Activated naive CD8-positive, alpha-beta T cell treated with anti-CD3 and anti-CD28 coated beads for 36 hours (primary cell): Measurements from ENCODE around the gene RERE. TPM values are rescaled to one million over a fixed set of nuclear protein-coding genes. Genes with fewer than 3 reads are reported as not detected.

Source experiments
- DNase-seq: peaks from one replicate; pipeline ENCODE4 v3.0.0; 2021
- H3K27ac Mint-ChIP-seq: one replicate; pipeline ENCODE4 v1.8.0; 2022; ENCODE audit warnings: mild to moderate bottlenecking, moderate library complexity, mixed read lengths
- H3K27me3 Mint-ChIP-seq: one replicate; pipeline ENCODE4 v1.8.0; 2022; ENCODE audit warnings: mild to moderate bottlenecking, mixed read lengths
- H3K36me3 Mint-ChIP-seq: one replicate; pipeline ENCODE4 v1.8.0; 2021; ENCODE audit warnings: mild to moderate bottlenecking, mixed read lengths
- H3K4me1 Mint-ChIP-seq: one replicate; pipeline ENCODE4 v1.8.0; 2021; ENCODE audit warnings: mixed read lengths
- H3K4me3 Mint-ChIP-seq: one replicate; pipeline ENCODE4 v1.8.0; 2022; ENCODE audit warnings: mild to moderate bottlenecking, moderate library complexity, mixed read lengths
- H3K9me3 Mint-ChIP-seq: one replicate; pipeline ENCODE4 v1.8.0; 2022; ENCODE audit warnings: mixed read lengths
- total RNA-seq, 2 experiments: library from RNA; stranded (reverse); gene quantifications; one replicate each; pipeline ENCODE4 v1.2.3, GENCODE V29; 2021

Gene RERE
- 10 to 100 TPM; 36.8 to 39.6 TPM for total RNA-seq

DNA sequence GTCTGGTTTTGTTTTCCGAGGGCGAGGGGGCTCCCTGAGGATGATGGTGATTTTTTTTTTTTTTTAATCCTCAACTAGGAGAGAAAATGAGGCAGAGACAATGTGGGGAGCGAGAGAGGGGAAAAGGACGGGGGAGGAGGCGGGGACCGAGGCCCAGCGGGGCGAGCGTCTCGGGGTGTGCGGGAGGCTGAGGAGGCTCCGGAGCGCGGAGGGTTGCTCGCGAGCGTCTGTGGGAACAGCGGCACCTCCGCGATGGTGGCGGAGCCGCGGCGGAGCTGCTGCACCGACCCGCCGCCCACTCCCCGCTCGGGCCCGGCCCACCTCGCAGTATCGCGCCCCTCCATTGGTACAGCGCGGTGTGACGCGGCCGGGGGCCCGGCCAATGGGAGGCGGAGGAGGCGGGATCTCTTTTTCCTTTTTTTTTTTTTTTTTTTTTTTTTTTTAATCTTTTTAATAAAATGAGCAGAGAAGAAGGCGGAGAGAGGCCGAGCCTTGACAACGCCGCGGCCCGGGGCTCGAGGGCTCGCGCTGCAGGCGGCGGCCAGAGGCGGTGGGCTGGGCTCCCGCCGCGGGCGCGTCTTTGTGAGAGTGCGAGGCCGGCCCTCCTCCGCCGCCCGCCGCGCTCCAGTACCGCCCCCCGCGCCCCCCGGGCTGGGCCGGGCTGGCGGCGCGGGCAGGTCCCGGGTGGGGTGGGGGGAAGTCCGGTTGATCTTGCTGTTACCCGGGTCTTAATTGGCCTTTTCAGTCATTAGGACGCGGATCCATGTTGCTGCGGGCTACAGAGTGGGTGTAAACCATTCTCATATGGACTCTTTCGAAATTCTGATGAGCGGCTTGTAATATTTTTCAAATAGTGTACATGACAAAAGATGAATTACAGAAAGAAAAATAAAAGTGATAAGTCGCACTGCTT is at the start of gene RERE:
TSS of gene RERE (minus strand) at position 229 of the 913 bp plus-strand sequence.
- peak; percentile 98 for DNase-seq
- Mint-ChIP-seq H3K4me1 (peaks cover 37% of the 10 kb centered on the region), H3K9me3 (no peaks in the 10 kb centered on the region), H3K4me3 (peak within 1 kb of the TSS; percentile 91), H3K36me3 (no peaks in the 10 kb centered on the region), H3K27me3 (no peaks in the 10 kb centered on the region), H3K27ac (peak within 1 kb of the TSS; percentile 92)

DNA sequence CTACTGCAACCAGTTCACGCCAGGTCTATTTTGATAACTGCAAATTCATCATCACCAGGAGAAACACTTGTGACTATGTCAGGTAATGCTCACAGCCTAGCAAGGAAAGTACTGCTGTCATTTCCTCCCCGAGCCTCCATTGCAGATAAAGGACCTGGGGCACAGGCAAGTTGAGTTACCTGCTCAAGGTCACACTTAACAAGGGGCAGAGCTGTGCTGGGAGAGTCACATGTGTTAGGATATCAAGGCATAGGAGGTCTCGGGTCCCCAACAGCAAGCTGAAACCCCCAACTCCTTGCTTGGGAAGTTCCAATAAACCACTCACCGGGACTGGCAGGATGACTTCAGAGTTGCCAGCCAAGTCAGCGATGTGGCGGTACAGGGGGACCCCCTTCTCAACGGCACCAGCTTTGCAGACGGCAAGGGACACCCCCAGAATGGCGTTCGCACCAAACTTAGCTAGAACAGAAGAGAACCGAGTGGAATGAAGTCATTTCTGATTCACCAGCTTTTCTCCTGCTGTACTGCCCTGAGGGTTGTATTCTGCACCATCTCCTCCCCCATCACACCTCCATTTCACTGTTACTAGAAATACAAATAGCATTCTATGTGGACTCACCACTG is 49.5 kb upstream of the RERE start:
- Mint-ChIP-seq H3K36me3 (peaks cover 83% of the 10 kb centered on the region), H3K27me3 (peaks cover 4% of the 10 kb centered on the region), H3K4me3 (peak overlapping the region; percentile 32), H3K4me1 (peaks cover 53% of the 10 kb centered on the region), H3K9me3 (no peaks in the 10 kb centered on the region), H3K27ac (peak overlapping the region; percentile 72)
- peak; percentile 48 for DNase-seq

DNA sequence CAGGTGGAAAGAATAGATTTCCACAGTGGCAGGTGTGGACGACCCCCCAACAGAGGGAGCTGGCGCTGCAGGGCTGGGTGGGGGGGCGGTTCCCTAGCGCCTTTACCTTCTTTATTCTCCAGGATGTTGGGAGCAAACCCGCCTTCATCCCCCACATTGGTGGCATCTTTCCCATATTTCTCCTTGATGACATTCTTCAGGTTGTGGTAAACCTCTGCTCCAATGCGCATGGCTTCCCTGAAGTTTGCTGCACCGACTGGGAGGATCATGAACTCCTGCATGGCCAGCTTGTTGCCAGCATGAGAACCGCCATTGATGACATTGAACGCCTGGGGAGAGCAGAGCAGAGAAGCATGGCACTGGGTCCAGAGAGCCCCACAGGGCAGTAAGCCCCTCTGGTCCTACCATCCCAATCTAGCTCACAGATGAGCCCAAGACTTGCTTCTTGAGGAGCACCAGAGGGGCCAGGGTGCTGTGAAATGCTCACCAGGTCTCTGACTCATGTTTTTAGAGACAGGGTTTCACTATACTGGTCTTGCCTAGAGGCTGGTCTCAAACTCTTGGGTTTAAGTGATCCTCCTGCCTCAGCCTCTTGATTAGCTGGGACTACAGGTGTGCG is 48.8 kb upstream of the RERE start:
- peaks cover 78% of the 10 kb centered on the region for H3K36me3 Mint-ChIP-seq
- peak overlapping the region; percentile 72 for H3K27ac Mint-ChIP-seq
- H3K27me3 Mint-ChIP-seq, result peaks cover 4% of the 10 kb centered on the region
- no peak for DNase-seq
- no peak overlapping the region for H3K4me3 Mint-ChIP-seq
- peaks cover 47% of the 10 kb centered on the region for H3K4me1 Mint-ChIP-seq
- H3K9me3 Mint-ChIP-seq, result no peaks in the 10 kb centered on the region

DNA sequence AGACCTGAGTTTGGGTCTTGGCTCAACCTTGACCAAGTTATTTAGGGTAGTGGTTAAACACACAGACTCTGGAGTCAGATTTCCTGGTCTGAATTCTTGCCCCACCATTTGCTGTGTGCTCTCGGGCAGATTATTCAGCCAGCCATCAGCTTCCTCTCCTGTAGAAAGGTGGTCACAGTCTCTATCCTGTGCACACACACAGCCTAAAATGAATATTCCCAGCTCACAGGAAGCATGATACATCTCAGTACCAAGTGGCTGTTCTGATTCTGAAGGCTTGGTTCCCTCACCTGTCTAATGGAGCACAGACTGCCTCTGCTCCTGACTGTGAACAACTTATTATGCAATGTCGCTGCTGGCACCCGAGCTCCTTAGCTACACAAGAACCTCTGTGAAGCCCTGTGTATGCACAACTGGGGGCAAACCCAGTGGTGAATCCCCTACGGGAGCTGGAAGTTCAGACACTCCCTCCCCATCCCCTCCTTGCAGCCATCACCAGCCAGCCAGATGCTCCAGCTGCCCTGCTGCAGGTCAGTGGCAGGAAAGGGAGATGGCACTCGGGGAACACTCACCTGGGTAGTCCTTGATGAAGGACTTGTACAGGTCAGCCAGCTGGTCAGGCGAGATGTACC is 47.4 kb upstream of the RERE start:
- Mint-ChIP-seq H3K4me3 (no peak overlapping the region), H3K9me3 (no peaks in the 10 kb centered on the region), H3K4me1 (peaks cover 40% of the 10 kb centered on the region), H3K27me3 (no peaks in the 10 kb centered on the region), H3K36me3 (peaks cover 72% of the 10 kb centered on the region), H3K27ac (peak overlapping the region; percentile 12)
- DNase-seq, result no peak

DNA sequence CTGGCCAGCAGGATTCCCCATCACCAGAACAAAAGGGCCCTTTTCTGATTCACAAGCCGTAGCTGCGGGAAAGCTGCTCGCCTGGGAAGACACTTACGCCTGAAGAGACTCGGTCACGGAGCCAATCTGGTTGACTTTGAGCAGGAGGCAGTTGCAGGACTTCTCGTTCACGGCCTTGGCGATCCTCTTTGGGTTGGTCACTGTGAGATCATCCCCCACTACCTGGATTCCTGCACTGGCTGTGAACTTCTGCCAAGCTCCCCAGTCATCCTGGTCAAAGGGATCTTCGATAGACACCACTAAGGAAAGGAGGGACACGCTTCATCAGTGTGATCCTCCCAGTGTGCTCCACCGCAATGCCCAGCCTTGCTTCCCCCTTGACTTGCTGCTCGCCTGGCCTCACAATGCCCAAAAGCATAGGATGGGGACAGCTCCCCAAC is 46.4 kb upstream of the RERE start:
- no peak overlapping the region for H3K27ac Mint-ChIP-seq
- peaks cover 38% of the 10 kb centered on the region for H3K4me1 Mint-ChIP-seq
- H3K9me3 Mint-ChIP-seq, result no peaks in the 10 kb centered on the region
- DNase-seq, result no peak
- no peaks in the 10 kb centered on the region for H3K27me3 Mint-ChIP-seq
- peaks cover 71% of the 10 kb centered on the region for H3K36me3 Mint-ChIP-seq
- no peak overlapping the region for H3K4me3 Mint-ChIP-seq

DNA sequence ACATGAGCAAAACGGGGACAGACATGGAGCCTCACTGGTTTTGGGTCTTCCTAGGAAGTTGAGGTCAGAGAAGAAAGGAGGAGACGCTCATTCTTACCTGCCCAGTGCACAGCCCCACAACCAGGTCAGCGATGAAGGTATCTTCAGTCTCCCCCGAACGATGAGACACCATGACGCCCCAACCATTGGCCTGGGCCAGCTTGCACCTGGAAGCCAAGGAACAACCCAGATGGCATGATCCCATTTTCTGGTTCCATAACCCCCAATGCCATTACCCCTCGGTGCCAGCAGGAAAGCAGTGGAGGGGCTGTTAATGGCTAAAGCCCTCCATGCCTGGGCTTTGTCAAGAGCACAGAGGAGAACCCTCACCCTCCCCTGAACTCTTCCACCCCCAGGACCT is 45.7 kb upstream of the RERE start:
- Mint-ChIP-seq H3K27me3 (no peaks in the 10 kb centered on the region), H3K9me3 (no peaks in the 10 kb centered on the region), H3K27ac (peak overlapping the region; percentile 29), H3K4me1 (peaks cover 44% of the 10 kb centered on the region), H3K4me3 (no peak overlapping the region), H3K36me3 (peaks cover 70% of the 10 kb centered on the region)
- no peak for DNase-seq

DNA sequence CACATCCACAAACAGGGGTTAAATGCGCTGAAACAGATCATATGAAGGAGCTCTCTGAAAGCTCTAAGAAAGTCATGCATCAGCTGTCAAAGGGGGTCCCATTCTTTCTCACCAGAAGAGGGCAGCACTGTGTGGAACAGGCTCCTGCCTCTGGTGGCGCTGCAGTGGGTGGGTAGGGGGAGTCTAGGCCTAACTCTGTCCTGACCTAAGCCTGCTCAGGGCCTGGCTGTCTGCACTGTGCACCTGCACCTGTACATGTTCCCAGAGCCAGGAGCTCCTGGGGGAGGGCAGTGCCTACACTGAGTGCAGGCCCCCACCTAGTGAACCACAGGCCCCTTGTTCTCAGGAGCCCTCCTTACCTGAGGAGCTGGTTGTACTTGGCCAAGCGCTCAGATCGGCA is 45.1 kb upstream of the RERE start:
- Mint-ChIP-seq H3K9me3 (no peaks in the 10 kb centered on the region), H3K4me3 (no peak overlapping the region), H3K27me3 (no peaks in the 10 kb centered on the region), H3K36me3 (peaks cover 64% of the 10 kb centered on the region), H3K4me1 (peaks cover 41% of the 10 kb centered on the region), H3K27ac (peak overlapping the region; percentile 29)
- DNase-seq, result peak; percentile 52

DNA sequence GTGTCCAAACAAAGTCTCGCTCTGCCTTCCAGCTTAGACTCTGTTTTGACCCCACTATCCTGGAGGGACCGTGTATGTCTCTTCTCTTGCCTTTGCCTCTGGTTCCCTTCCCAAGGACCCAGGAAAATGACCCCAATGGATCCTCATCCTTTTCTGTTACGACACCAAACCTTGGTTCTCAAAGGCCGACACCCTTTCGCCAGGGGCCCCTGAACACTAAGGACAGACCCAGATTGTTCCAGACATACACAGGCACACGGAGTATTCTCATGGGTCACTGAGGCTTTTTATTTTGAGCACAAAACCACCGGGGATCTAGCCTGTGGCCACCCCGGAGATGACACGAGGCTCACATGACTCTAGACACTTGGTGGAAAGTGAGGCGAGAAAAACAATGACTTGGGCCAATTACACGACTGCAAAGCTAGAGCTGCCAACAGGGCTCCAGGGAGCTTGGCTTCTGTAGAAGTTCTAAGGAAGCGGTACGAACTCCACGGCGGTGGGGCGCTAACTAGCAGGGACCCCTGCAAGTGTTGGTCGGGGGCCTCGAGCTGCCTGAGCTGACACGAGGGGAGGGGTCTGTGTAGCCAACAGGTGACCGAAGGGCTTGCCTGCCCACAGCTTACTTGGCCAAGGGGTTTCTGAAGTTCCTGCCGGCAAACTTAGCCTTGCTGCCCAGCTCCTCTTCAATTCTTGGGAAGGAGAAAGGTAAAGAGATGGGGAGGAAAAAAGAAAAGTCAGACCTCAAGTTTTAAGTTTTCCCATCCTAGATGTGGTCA is 43.5 kb upstream of the RERE start:
- H3K36me3 Mint-ChIP-seq, result peaks cover 54% of the 10 kb centered on the region
- no peak for DNase-seq
- H3K4me1 Mint-ChIP-seq, result peaks cover 33% of the 10 kb centered on the region
- H3K27ac Mint-ChIP-seq, result peak overlapping the region; percentile 62
- H3K4me3 Mint-ChIP-seq, result no peak overlapping the region
- H3K9me3 Mint-ChIP-seq, result no peaks in the 10 kb centered on the region
- no peaks in the 10 kb centered on the region for H3K27me3 Mint-ChIP-seq

DNA sequence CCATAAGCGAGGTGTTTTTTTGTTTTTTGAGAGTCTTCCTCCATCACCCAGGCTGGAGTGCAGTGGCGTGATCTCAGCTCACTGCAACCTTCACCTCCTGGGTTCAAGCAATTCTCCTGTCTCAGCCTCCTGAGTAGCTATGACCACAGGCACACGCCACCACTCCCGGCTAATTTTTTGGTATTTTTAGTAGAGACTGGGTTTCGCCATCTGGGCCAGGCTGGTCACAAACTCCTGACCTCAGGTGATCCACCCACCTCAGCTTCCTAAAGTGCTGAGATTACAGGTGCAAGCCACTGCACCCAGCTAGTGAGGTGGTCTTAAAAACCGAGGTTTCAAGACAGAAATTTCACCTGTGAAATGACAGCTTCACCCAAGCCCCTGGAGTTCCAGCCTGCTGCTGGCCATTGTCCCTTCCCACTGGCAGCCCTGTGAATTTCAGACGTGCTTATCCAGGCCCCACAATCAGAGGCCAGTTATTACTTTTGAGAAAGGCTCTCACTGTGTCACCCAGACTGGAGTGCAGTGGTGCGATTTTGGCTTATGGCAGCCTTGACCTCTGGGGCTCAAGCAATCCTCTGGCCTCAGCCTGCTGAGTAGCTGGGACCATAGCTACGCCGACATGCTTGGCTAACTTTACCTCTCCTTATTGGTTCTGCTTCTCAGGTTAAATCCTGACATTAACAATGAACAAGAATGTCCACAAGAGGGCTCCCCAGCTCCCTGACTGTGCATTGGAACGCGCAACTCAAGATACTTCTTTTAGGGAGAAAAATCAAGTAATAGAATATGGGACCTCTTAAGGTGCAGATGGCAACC is 41.7 kb upstream of the RERE start:
- peaks cover 39% of the 10 kb centered on the region for H3K36me3 Mint-ChIP-seq
- H3K4me1 Mint-ChIP-seq, result peaks cover 32% of the 10 kb centered on the region
- H3K4me3 Mint-ChIP-seq, result no peak overlapping the region
- no peaks in the 10 kb centered on the region for H3K9me3 Mint-ChIP-seq
- H3K27me3 Mint-ChIP-seq, result no peaks in the 10 kb centered on the region
- peak; percentile 36 for DNase-seq
- H3K27ac Mint-ChIP-seq, result peak overlapping the region; percentile 64

DNA sequence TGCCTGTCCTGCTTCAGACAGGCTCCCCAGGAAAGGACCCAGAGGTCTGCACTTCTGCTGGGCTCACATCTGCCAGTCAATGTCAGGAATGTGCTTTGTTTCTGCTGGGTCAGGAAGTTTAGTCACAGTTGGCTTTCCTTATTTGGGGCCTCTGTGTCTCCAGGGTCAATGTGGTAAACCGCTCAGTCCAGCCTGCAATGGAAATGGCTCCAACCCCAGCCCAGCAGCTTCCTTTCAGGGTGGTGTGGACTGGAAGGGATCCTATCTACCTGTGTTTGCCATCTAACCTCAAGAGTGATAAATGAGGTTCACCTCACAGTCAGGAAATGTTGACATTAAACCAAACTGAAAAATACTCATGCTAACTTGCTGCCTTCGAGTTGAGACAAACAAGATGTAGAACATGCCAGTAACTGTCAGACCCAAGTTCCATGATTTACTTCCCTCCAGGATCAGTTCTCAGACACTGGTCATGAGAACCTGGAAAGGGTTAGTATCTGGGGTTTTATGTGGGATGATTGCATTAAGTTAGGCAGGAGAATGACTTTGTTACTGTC is 40.8 kb upstream of the RERE start:
- DNase-seq, result no peak
- H3K4me3 Mint-ChIP-seq, result no peak overlapping the region
- H3K36me3 Mint-ChIP-seq, result peaks cover 34% of the 10 kb centered on the region
- H3K4me1 Mint-ChIP-seq, result peaks cover 28% of the 10 kb centered on the region
- H3K9me3 Mint-ChIP-seq, result no peaks in the 10 kb centered on the region
- peak overlapping the region; percentile 64 for H3K27ac Mint-ChIP-seq
- no peaks in the 10 kb centered on the region for H3K27me3 Mint-ChIP-seq

DNA sequence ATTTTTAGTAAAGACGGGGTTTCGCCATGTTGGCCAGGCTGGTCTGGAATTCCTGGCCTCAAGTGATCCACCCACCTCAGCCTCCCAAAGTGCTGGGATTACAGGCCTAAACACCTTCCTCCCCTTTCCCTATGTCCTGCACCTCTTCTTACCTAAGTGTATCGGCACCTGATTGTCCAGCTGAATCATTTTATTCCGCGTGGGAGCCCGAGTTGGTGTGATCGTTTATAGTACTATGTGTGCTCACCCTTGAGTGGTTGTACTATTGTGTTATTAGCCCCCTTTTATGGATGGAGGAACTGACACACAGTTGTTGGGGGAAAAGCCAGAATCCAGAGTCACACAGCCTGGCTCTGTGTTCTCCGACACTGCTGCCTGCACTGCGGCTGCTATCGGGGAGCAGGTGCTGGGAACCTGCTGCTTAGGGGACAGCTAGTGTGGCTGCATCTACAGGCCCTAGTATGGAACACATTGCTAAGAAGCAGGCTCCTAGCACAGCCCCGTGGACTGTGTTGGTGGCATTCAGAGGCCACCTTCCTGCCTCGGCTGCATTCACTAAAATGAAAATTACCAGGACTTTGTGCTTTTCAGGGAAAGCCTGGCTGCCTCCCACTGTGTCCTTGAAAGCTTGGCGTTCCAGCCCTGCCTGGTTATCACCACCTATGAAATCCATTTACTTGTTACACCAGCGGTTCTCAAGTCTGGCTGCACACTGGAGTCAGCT is 39.4 kb upstream of the RERE start:
- Mint-ChIP-seq H3K36me3 (peaks cover 23% of the 10 kb centered on the region), H3K27me3 (no peaks in the 10 kb centered on the region), H3K4me1 (peaks cover 21% of the 10 kb centered on the region), H3K9me3 (no peaks in the 10 kb centered on the region), H3K27ac (no peak overlapping the region), H3K4me3 (no peak overlapping the region)
- no peak for DNase-seq

DNA sequence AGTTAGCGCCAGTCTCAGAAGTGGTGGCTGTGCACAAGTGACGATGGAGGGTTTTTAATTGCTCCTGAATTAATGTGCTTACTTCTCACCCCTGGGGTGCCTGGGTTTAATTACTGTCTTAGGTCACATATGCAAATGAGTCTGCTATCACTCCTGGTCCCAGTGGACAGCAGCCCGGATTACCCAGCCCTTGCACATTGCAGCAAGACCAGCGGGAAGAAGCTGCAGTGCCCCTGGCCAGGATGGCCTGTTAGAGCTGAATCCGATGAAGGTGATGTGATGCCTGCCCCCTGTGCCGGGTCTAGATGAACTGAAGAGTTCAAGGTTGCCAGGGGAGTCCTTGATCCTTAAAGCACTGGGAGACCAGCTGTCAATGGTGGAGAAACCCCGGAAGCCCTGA is 36.8 kb upstream of the RERE start:
- Mint-ChIP-seq H3K9me3 (no peaks in the 10 kb centered on the region), H3K27me3 (no peaks in the 10 kb centered on the region), H3K4me3 (no peak overlapping the region), H3K27ac (no peak overlapping the region), H3K4me1 (peaks cover 11% of the 10 kb centered on the region), H3K36me3 (peaks cover 8% of the 10 kb centered on the region)
- DNase-seq, result no peak

DNA sequence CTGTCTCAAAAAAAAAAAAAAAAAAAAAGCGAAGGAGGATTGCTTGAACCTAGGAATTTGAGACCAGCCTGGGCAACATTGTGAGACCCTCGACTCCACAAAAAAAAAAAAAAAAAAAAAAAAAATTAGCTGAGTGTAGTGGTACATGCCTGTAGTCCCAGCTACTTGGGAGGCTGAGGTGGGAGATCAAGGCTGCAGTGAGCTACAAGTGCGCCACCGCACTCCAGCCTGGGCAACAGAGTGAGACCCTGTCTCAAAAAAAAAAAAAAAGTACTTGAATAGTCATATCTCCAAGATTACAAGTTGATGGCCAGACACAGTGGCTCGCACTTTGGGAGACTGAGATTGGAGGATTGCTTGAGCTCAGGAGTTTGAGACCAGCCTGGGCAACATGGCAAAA is 33.6 kb upstream of the RERE start:
- Mint-ChIP-seq H3K27ac (no peak overlapping the region), H3K4me3 (no peak overlapping the region), H3K27me3 (no peaks in the 10 kb centered on the region), H3K4me1 (peaks cover 6% of the 10 kb centered on the region), H3K36me3 (peaks cover 1% of the 10 kb centered on the region), H3K9me3 (no peaks in the 10 kb centered on the region)
- DNase-seq, result no peak
